GM19099 (cell line): ENCODE measurements around the gene NLRP5.

ENCODE experiments used
- POLR2A ChIP-seq: IDR thresholded peaks from 3 replicates; pipeline ENCODE4 v1.6.1; 2011; ENCODE audit warnings: low read depth; ENCODE audit not compliant: insufficient read length; ENCODE audit errors: extremely low read depth

NLRP5 gene

GRCh38 chr19:55986487-55986886 is at the start of gene NLRP5:
Gene NLRP5 (plus strand): TSS chr19:55986775.
- no peak for TF ChIP-seq POLR2A

GRCh38 chr19:55939206-55939605 is 47.4 kb upstream of the NLRP5 start:
- no peak for TF ChIP-seq POLR2A

DNA sequence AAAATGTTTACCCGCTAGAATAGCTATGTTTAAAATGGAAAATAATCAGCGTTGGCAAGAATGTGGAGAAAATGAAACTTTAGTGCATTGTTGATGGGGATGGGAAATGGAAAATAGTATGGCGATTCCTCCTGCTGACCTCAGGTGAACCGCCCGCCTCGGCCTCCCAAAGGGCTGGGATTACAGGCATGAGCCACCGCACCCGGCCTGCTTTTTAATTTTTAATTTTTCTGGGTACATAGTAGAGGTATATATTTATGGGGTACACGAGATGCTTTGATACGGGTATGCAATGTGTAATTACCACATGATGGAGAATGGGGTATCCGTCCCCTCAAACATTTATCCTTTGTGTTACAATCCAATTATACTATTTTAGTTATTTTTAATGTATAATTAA is 46.3 kb upstream of the NLRP5 start:
- TF ChIP-seq POLR2A = no peak

GRCh38 chr19:55947532-55947931 is 39.0 kb upstream of the NLRP5 start, which contains the start of gene NLRP8:
Gene NLRP8 (plus strand): TSS chr19:55947832.
- TF ChIP-seq POLR2A = no peak

DNA sequence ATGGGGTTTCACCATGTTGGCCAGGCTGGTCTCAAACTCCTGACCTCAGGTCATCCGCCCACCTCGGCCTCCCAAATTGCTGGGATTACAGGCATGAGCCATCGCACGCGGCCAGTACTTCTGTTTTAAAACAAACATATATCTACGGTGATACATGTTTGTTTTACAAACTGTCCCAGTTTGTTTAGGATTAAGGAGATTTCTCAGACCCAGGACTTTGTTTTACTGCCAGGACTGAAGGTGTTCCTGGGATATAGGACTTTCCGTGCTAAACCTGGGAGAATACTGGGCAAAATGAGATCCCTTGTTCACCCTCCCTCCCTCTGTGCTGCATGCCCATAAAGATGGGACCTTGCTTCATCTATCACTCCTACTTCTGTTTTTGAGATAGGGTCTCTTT is 30.1 kb upstream of the NLRP5 start:
- TF ChIP-seq POLR2A = no peak

GRCh38 chr19:55958356-55958755 is 28.2 kb upstream of the NLRP5 start:
- no peak for TF ChIP-seq POLR2A

- no peak for TF ChIP-seq POLR2A
These were observed 26.4 kb upstream of the NLRP5 start for GRCh38 chr19:55959996-55960675.

- TF ChIP-seq POLR2A = no peak
These were observed 24.4 kb upstream of the NLRP5 start for GRCh38 chr19:55962186-55962585.

- TF ChIP-seq POLR2A = no peak
These were observed 12.6 kb upstream of the NLRP5 start for GRCh38 chr19:55973982-55974381.

DNA sequence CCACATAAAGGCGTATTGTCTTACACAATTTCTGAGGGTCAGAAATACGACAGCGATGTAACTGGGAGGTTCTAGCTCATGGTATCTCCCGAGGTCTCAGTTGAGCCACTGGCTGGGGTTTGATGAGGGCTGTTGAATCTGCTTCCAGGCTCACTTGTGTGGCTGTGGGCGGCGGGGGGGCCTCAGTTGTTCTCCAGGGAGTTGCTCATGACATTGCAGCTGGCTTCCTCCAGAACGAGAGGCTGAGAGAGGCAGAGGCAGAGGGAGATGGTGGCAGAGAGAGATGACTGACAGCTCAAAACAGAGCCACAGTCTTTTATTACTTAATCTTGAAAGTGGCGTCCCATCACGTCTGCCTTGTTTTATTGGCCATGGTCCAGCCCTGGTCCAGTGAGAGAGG is 6.2 kb upstream of the NLRP5 start:
- no peak for TF ChIP-seq POLR2A

DNA sequence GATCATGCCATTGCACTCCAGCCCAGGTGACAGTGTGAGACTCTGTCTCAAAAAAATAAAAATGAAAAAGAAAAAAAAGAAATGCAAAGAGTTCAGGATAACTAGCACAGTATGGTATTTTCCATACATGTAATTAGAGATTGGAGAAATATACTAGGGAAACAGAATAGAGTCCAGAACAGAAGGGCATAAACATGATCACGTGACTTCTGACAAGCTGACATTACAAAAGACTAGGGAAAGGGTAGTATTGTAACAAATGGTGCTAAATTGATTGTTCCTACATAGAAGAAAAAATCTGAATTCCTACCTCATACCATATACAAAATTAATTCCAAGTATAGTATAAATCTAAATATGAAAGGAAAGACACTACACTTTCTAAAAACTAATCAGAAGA is 1.3 kb upstream of the NLRP5 start:
- TF ChIP-seq POLR2A = no peak

DNA sequence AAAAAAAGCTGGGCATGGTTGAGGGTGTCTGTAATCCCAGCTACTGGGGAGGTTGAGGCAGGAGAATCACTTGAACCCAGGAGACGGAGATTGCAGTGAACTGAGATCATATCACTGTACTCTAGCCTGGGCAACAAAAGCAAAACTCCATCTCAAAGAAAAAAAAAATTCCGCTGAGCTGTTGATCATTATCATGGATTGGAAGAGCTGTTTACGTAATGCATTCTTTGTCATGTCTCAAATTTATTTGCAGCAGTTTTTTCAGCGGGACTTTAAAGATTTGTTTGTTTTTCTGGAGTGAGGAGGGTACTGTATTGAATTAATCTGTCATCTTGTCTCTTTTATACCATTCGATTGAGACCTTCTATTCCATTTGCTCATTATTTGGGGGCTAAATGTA is 4.3 kb downstream of the NLRP5 start:
- no peak for TF ChIP-seq POLR2A

DNA sequence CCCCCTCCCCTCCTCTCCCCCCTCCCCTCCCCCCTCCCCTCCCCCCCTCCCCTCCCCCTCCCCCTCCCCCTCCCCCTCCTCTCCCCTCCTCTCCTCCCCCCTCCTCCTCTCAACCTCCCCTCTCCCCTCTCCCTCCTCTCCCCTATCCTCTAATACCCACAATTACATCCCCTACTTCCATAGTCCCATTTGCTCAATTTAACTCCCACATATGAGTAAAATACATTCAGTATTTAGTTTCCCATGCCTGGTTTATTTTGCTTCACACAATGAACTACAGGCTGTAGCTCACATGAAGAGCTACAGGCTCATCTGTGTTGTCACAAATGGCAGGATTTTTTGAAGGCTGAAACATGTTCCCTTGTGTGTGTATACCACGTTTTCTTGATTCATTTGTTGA is 6.9 kb downstream of the NLRP5 start:
- no peak for TF ChIP-seq POLR2A

GRCh38 chr19:56014765-56015164 is 28.2 kb downstream of the NLRP5 start:
- no peak for TF ChIP-seq POLR2A

- no peak for TF ChIP-seq POLR2A
These were observed 29.2 kb downstream of the NLRP5 start for GRCh38 chr19:56015756-56016155.

GRCh38 chr19:56026769-56027168 is 40.2 kb downstream of the NLRP5 start:
- no peak for TF ChIP-seq POLR2A

- no peak for TF ChIP-seq POLR2A
These were observed 67.0 kb downstream of the NLRP5 start for GRCh38 chr19:56053596-56053995.

DNA sequence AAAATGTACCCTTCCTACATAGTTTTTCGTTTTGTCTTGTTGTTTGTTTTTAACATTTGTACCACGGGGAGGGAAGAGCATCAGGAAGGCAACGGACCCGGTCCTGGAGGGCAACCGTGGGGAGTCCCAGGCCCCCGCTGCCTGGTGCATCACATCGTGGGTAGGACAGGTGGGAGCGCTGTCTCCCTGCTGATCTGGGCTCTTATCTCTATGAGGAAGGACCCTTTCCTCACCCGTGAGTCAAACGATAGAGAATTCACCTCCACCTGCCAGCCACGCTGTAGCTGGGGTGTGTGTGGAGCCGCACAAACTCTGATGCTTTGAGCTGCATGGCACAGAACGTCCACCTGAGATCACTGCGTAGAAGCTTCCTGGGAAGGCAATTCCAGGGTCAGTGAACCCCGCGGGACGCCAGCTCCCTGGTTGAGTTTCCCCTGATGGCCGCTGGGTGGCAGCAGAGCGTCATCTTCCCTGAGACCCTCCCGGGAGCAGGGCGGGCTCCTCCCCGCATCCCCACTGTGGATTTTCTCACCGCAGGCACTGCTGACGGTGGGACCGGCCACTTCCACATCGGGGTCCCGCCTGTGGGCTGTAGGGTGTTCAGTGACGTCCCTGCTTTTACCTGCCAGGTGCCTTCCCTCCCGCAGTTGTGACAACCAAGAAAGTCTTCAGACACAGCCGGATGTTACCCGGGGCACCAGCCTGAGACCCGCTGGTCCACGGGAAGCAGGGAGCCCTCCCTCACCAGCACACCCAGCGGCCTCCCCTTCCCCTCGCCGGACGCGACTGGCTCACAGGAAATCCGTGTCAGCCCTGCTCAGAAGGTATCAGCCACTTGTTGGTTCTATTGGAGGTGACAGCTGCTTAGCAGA is 79.8 kb downstream of the NLRP5 start:
- TF ChIP-seq POLR2A = no peak
